IMR-90 (cell line): ENCODE results near the gene ACTL6B.

Source experiments
- CHD1 ChIP-seq: IDR thresholded peaks from 2 replicates; pipeline ENCODE4 v1.6.1; 2012; ENCODE audit warnings: low read depth, low read length, improper control_type of control experiment
- CTCF ChIP-seq: conservative IDR thresholded peaks from 2 replicates; pipeline ENCODE4 v1.5.1; 2012; ENCODE audit warnings: mild to moderate bottlenecking, low read depth, low read length, improper control_type of control experiment
- MAFK ChIP-seq: IDR thresholded peaks from 2 replicates; pipeline ENCODE4 v1.6.1; 2012; ENCODE audit warnings: low read depth, low read length, improper control_type of control experiment
- RAD21 ChIP-seq: IDR thresholded peaks from 2 replicates; pipeline ENCODE4 v1.6.1; 2012; ENCODE audit warnings: low read length, improper control_type of control experiment
- SMC3 ChIP-seq: fragments of 150-350 bp; IDR thresholded peaks from 2 replicates; pipeline ENCODE4 v1.6.1; 2016; ENCODE audit warnings: low read depth, mild to moderate bottlenecking, antibody characterized with exemption, low read length, moderate library complexity

- TF ChIP-seq CTCF (no peak), MAFK (no peak), RAD21 (no peak), SMC3 (no peak), CHD1 (no peak)
Observed at GRCh38 chr7:100686822-100687211, 30.6 kb upstream of the ACTL6B start.
